Fibroblast of lung (primary cell): ENCODE measurements around the gene BANF1. TPM values are rescaled to one million over a fixed set of nuclear protein-coding genes. Genes with fewer than 3 reads are reported as not detected.

Experiments used
- DNase-seq, 2 donors: peaks; one replicate each; pipeline versions ENCODE4 v3.0.0 to v3.0.0-alpha.2; 2010; ENCODE audit warnings: low read depth in 2 of 2
- H2AFZ ChIP-seq: 2 replicates; pipeline ENCODE4 v1.5.1; 2012; ENCODE audit warnings: low read length, control low read depth, inconsistent platforms
- H3K27ac ChIP-seq: 2 replicates; pipeline ENCODE4 v1.5.1; 2011; ENCODE audit warnings: low read length, control low read depth; ENCODE audit not compliant: insufficient read depth
- H3K27me3 ChIP-seq: 2 replicates; pipeline ENCODE4 v1.5.1; 2011; ENCODE audit warnings: mild to moderate bottlenecking, low read length; ENCODE audit not compliant: control insufficient read depth, insufficient read depth
- H3K36me3 ChIP-seq: 2 replicates; pipeline ENCODE4 v1.5.1; 2011; ENCODE audit warnings: low read length; ENCODE audit not compliant: control insufficient read depth, insufficient read depth
- H3K4me1 ChIP-seq: 2 replicates; pipeline ENCODE4 v1.5.1; 2011; ENCODE audit warnings: low read length; ENCODE audit not compliant: control insufficient read depth, insufficient read depth; ENCODE audit errors: extremely low read depth
- H3K4me2 ChIP-seq: 2 replicates; pipeline ENCODE4 v1.5.1; 2011; ENCODE audit warnings: low read length, control low read depth; ENCODE audit not compliant: insufficient read depth; ENCODE audit errors: extremely low read depth
- H3K4me3 ChIP-seq, 4 experiments: fragments of 200-600 bp in 1 of 4; sonication (generic) in 1 of 4; replicated peaks in 1 of 4; 2 replicates each; pipeline ENCODE4 v1.5.1; 2011 to 2016; ENCODE audit warnings: low read length in 4 of 4, low read depth in 3 of 4, mild to moderate bottlenecking in 3 of 4, control low read depth in 2 of 4, inconsistent platforms in 1 of 4, mixed read lengths in 1 of 4; ENCODE audit not compliant: insufficient read depth in 1 of 4; ENCODE audit errors: control extremely low read depth in 1 of 4
- H3K79me2 ChIP-seq: 2 replicates; pipeline ENCODE4 v1.5.1; 2012; ENCODE audit warnings: mild to moderate bottlenecking, low read length, inconsistent platforms; ENCODE audit not compliant: control insufficient read depth, insufficient read depth
- H3K9ac ChIP-seq: 2 replicates; pipeline ENCODE4 v1.5.1; 2011; ENCODE audit warnings: mild to moderate bottlenecking, low read length, control low read depth; ENCODE audit not compliant: insufficient read depth
- H3K9me3 ChIP-seq: 2 replicates; pipeline ENCODE4 v1.5.1; 2012; ENCODE audit warnings: low read depth, low read length; ENCODE audit not compliant: control insufficient read depth, insufficient read depth
- H4K20me1 ChIP-seq: 2 replicates; pipeline ENCODE4 v1.5.1; 2011; ENCODE audit warnings: low read length; ENCODE audit not compliant: control insufficient read depth, insufficient read depth; ENCODE audit errors: extremely low read depth
- CTCF ChIP-seq, 2 donors: IDR thresholded peaks in 1 of 2; conservative IDR thresholded peaks in 1 of 2; 1 replicate in 1 of 2; 2 replicates in 1 of 2; pipeline ENCODE4 v1.5.1; 2011 to 2012; ENCODE audit warnings: low read length in 2 of 2, control low read depth in 1 of 2, inconsistent platforms in 1 of 2, low read depth in 1 of 2, mild to moderate bottlenecking in 1 of 2
- EZH2 ChIP-seq: IDR thresholded peaks from 2 replicates; pipeline ENCODE4 v1.5.1; 2012; ENCODE audit warnings: low read length, control low read depth, mild to moderate bottlenecking; ENCODE audit errors: missing control alignments
- polyA minus RNA-seq: library from RNA; depleted of rRNA, polyadenylated mRNA; stranded (reverse); fragments of >200 nt; gene quantifications from 2 replicates; pipeline ENCODE4 v1.2.3, GENCODE V29; 2011; ENCODE audit warnings: low replicate concordance
- polyA plus RNA-seq, 2 donors: library from polyadenylated mRNA; depleted of rRNA in 1 of 2; stranded (reverse) in 1 of 2; unstranded in 1 of 2; fragments of >200 nt; gene quantifications; 2 replicates each; pipeline ENCODE4 v1.2.1, GENCODE V29; 2011 to 2012; ENCODE audit warnings: missing spikeins in 1 of 2
- total RNA-seq: library from RNA; depleted of rRNA; stranded (reverse); fragments of >200 nt; gene quantifications from 2 replicates; pipeline ENCODE4 v1.2.1, GENCODE V29; 2014

BANF1 gene, protein sequence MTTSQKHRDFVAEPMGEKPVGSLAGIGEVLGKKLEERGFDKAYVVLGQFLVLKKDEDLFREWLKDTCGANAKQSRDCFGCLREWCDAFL
- total RNA-seq (18.5 and 19.0 TPM in 2 replicates), polyA plus RNA-seq (156 and 269 TPM in 2 replicates), polyA minus RNA-seq (93.8 and 108 TPM in 2 replicates)
- polyA plus RNA-seq (2012) = 159 and 248 TPM in 2 replicates

GRCh38 chr11:66001942-66002647 is at the start of gene BANF1, which contains the start of gene EIF1AD:
TSS of gene BANF1 (plus strand) at chr11:66002503. CDS start at chr11:66003251, 748 bp downstream.
TSS of gene EIF1AD (minus strand) at chr11:66002157. CDS start at chr11:66000389, 1,768 bp downstream.
- Histone ChIP-seq H3K36me3 (peaks cover 17% of the 10 kb centered on the region), H3K27ac (peak within 1 kb of the TSS; percentile 94), H4K20me1 (no peaks in the 10 kb centered on the region), H3K4me2 (peak within 1 kb of the TSS; percentile 89), H3K4me1 (peaks cover 2% of the 10 kb centered on the region), H2AFZ (peak within 1 kb of the TSS; percentile 88), H3K27me3 (no peaks in the 10 kb centered on the region), H3K9me3 (no peaks in the 10 kb centered on the region), H3K79me2 (peaks cover 38% of the 10 kb centered on the region), H3K4me3 (peak within 1 kb of the TSS; percentile 64 to 100 (median 89)), H3K9ac (peak within 1 kb of the TSS; percentile 73)
- peak; percentile 99 for DNase-seq
- no peak for TF ChIP-seq CTCF (conservative IDR thresholded peaks at IDR 0.05 in 1 of 2, IDR thresholded peaks at IDR 0.05 in 1 of 2; ENCODE audit: low read depth in 1 of 2, low read length in 2 of 2)
- TF ChIP-seq EZH2 = no peak

DNA sequence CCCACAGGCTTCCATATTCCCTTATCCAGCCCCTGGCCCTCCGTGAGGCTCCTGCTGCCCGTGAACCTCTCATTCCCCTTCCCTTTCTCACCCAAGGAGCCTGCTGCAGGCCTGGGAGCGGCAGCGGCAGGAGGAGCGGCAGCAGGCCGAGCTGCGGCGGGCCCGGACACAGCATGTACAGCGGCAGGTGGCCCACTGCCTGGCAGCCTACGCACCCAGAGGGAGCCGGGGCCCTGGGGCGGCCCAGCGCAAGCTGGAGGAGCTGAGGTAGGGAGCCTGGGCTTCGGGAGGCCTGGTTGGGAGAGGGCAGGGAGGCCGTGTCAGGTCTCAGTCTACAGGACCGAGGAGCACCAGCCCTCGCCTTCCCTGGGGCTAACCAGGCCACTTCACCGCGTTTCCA is 48.8 kb upstream of the BANF1 start:
- no peak overlapping the region for H3K9ac ChIP-seq
- no peaks in the 10 kb centered on the region for H3K9me3 ChIP-seq
- no peak for TF ChIP-seq CTCF (conservative IDR thresholded peaks at IDR 0.05 in 1 of 2, IDR thresholded peaks at IDR 0.05 in 1 of 2; ENCODE audit: low read depth in 1 of 2, low read length in 2 of 2)
- TF ChIP-seq EZH2 = no peak
- no peaks in the 10 kb centered on the region for H4K20me1 ChIP-seq
- no peak overlapping the region for H3K4me2 ChIP-seq
- no peaks in the 10 kb centered on the region for H3K36me3 ChIP-seq
- no peaks in the 10 kb centered on the region for H3K79me2 ChIP-seq
- no peak overlapping the region for H3K4me3 ChIP-seq
- H3K27ac ChIP-seq = no peak overlapping the region
- no peak for DNase-seq
- H3K27me3 ChIP-seq = no peaks in the 10 kb centered on the region
- H2AFZ ChIP-seq = no peak overlapping the region
- no peaks in the 10 kb centered on the region for H3K4me1 ChIP-seq

DNA sequence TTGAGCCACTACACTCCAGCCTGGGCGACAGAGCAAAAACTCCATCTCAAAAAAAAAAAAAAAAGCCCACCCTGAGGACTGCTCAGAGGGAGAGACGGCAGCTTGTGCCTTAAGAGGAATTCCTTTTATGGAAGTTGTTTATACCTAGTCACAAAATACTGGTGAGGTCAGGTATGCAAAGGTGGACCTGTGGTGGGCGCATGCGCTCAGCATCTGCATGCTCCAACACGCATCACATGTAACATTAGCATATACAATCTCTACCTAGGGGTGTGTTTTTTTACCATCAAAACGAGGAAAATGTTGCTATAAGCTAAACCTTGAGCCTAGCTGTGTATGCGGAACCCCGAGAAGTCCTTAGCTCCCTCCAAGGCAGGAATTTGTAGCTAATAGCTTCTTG is 47.5 kb upstream of the BANF1 start:
- TF ChIP-seq EZH2 (no peak), CTCF (conservative IDR thresholded peaks at IDR 0.05 in 1 of 2, IDR thresholded peaks at IDR 0.05 in 1 of 2; ENCODE audit: low read depth in 1 of 2, low read length in 2 of 2) (no peak)
- H3K79me2 ChIP-seq = no peaks in the 10 kb centered on the region
- no peaks in the 10 kb centered on the region for H3K4me1 ChIP-seq
- no peaks in the 10 kb centered on the region for H3K36me3 ChIP-seq
- H3K9ac ChIP-seq = no peak overlapping the region
- H3K9me3 ChIP-seq = no peaks in the 10 kb centered on the region
- no peaks in the 10 kb centered on the region for H3K27me3 ChIP-seq
- H2AFZ ChIP-seq = no peak overlapping the region
- no peak for DNase-seq
- no peak overlapping the region for H3K4me2 ChIP-seq
- no peaks in the 10 kb centered on the region for H4K20me1 ChIP-seq
- H3K27ac ChIP-seq = no peak overlapping the region
- H3K4me3 ChIP-seq = no peak overlapping the region
